Activated CD4-positive, alpha-beta T cell treated with anti-CD3 and anti-CD28 coated beads for 4 hours (primary cell): ENCODE measurements around the gene YBX2.

Experiments used
- DNase-seq, 2 donors: peaks; one replicate each; pipeline ENCODE4 v3.0.0-alpha.2; 2020

The YBX2 gene

GRCh38 chr17:7295230-7296180 lies 1.1 kb upstream of the YBX2 start:
- no peak for DNase-seq

- no peak for DNase-seq
These were observed 424 bp downstream of the YBX2 start for GRCh38 chr17:7293816-7294613.

- no peak for DNase-seq
These were observed 1.3 kb downstream of the YBX2 start for GRCh38 chr17:7293159-7293558.

GRCh38 chr17:7292729-7293128 lies 1.7 kb downstream of the YBX2 start:
- no peak for DNase-seq

GRCh38 chr17:7292194-7292593 lies 2.2 kb downstream of the YBX2 start:
- DNase-seq, result no peak

GRCh38 chr17:7290685-7291084 lies 3.8 kb downstream of the YBX2 start:
- DNase-seq, result no peak

GRCh38 chr17:7290166-7290565 lies 4.3 kb downstream of the YBX2 start:
- no peak for DNase-seq

- DNase-seq, result no peak
These were observed 5.0 kb downstream of the YBX2 start for GRCh38 chr17:7289256-7290032.

- DNase-seq, result no peak
These were observed 8.8 kb downstream of the YBX2 start for GRCh38 chr17:7285679-7286078.

GRCh38 chr17:7284911-7285310 lies 9.5 kb downstream of the YBX2 start:
- no peak for DNase-seq

GRCh38 chr17:7283471-7284216 lies 10.8 kb downstream of the YBX2 start:
- no peak for DNase-seq

GRCh38 chr17:7282752-7283321 lies 11.6 kb downstream of the YBX2 start:
- no peak for DNase-seq

- no peak for DNase-seq
These were observed 12.3 kb downstream of the YBX2 start for GRCh38 chr17:7281953-7282751.

GRCh38 chr17:7281074-7281952 lies 13.1 kb downstream of the YBX2 start, which contains the start of gene SLC2A4:
Gene SLC2A4 (plus strand): TSS chr17:7281718. CDS start chr17:7281935, 217 bp downstream.
- peak; percentile 88 to 91 for DNase-seq

GRCh38 chr17:7280519-7281073 lies 13.8 kb downstream of the YBX2 start:
- peak; percentile 81 to 86 for DNase-seq

GRCh38 chr17:7279448-7279847 lies 15.0 kb downstream of the YBX2 start:
- DNase-seq, result no peak

- DNase-seq, result no peak
These were observed 27.7 kb downstream of the YBX2 start for GRCh38 chr17:7266784-7267183.

- no peak for DNase-seq
These were observed 30.7 kb downstream of the YBX2 start for GRCh38 chr17:7263801-7264078.

- DNase-seq, result no peak
These were observed 31.3 kb downstream of the YBX2 start for GRCh38 chr17:7262935-7263800.
